Activated naive CD8-positive, alpha-beta T cell (primary cell): ENCODE data around the gene KIF21B.

Source experiments
- H3K27ac Mint-ChIP-seq: one replicate; pipeline ENCODE4 v1.8.0; 2021; ENCODE audit warnings: mixed read lengths
- H3K27me3 Mint-ChIP-seq: one replicate; pipeline ENCODE4 v1.8.0; 2021; ENCODE audit warnings: mixed read lengths
- H3K36me3 Mint-ChIP-seq: one replicate; pipeline ENCODE4 v1.8.0; 2021; ENCODE audit warnings: mixed read lengths
- H3K4me1 Mint-ChIP-seq: one replicate; pipeline ENCODE4 v1.8.0; 2021; ENCODE audit warnings: low read depth, mixed read lengths
- H3K4me3 Mint-ChIP-seq: one replicate; pipeline ENCODE4 v1.8.0; 2021; ENCODE audit warnings: mild to moderate bottlenecking, mixed read lengths
- H3K9me3 Mint-ChIP-seq: one replicate; pipeline ENCODE4 v1.8.0; 2021; ENCODE audit warnings: low read depth, mixed read lengths

Gene KIF21B

GRCh38 chr1:200979574-200980451 lies 43.7 kb downstream of the KIF21B start:
- H3K27me3 Mint-ChIP-seq, result no peaks in the 10 kb centered on the region
- peaks cover 11% of the 10 kb centered on the region for H3K36me3 Mint-ChIP-seq
- no peaks in the 10 kb centered on the region for H3K9me3 Mint-ChIP-seq
- no peaks in the 10 kb centered on the region for H3K4me1 Mint-ChIP-seq
- H3K4me3 Mint-ChIP-seq, result no peak overlapping the region
- H3K27ac Mint-ChIP-seq, result no peak overlapping the region

GRCh38 chr1:200977071-200977754 lies 46.3 kb downstream of the KIF21B start:
- H3K27me3 Mint-ChIP-seq, result no peaks in the 10 kb centered on the region
- no peaks in the 10 kb centered on the region for H3K9me3 Mint-ChIP-seq
- no peaks in the 10 kb centered on the region for H3K4me1 Mint-ChIP-seq
- H3K27ac Mint-ChIP-seq, result no peak overlapping the region
- H3K36me3 Mint-ChIP-seq, result peaks cover 11% of the 10 kb centered on the region
- no peak overlapping the region for H3K4me3 Mint-ChIP-seq

GRCh38 chr1:200976634-200977033 lies 46.9 kb downstream of the KIF21B start:
- H3K36me3 Mint-ChIP-seq, result peaks cover 11% of the 10 kb centered on the region
- no peak overlapping the region for H3K4me3 Mint-ChIP-seq
- H3K27me3 Mint-ChIP-seq, result no peaks in the 10 kb centered on the region
- no peak overlapping the region for H3K27ac Mint-ChIP-seq
- no peaks in the 10 kb centered on the region for H3K9me3 Mint-ChIP-seq
- no peaks in the 10 kb centered on the region for H3K4me1 Mint-ChIP-seq

- H3K36me3 Mint-ChIP-seq, result peaks cover 9% of the 10 kb centered on the region
- H3K4me1 Mint-ChIP-seq, result peaks cover 4% of the 10 kb centered on the region
- H3K4me3 Mint-ChIP-seq, result no peak overlapping the region
- H3K27ac Mint-ChIP-seq, result no peak overlapping the region
- no peaks in the 10 kb centered on the region for H3K27me3 Mint-ChIP-seq
- no peaks in the 10 kb centered on the region for H3K9me3 Mint-ChIP-seq
Measured at GRCh38 chr1:200975458-200975857, 48.1 kb downstream of the KIF21B start.

GRCh38 chr1:200974711-200975110 lies 48.8 kb downstream of the KIF21B start:
- Mint-ChIP-seq H3K27ac (no peak overlapping the region), H3K9me3 (no peaks in the 10 kb centered on the region), H3K27me3 (no peaks in the 10 kb centered on the region), H3K4me3 (no peak overlapping the region), H3K4me1 (peaks cover 6% of the 10 kb centered on the region), H3K36me3 (peaks cover 2% of the 10 kb centered on the region)

- no peak overlapping the region for H3K27ac Mint-ChIP-seq
- peaks cover 10% of the 10 kb centered on the region for H3K4me1 Mint-ChIP-seq
- no peaks in the 10 kb centered on the region for H3K9me3 Mint-ChIP-seq
- no peak overlapping the region for H3K4me3 Mint-ChIP-seq
- no peaks in the 10 kb centered on the region for H3K27me3 Mint-ChIP-seq
- peaks cover 2% of the 10 kb centered on the region for H3K36me3 Mint-ChIP-seq
Measured at GRCh38 chr1:200973937-200974657, 49.4 kb downstream of the KIF21B start.

DNA sequence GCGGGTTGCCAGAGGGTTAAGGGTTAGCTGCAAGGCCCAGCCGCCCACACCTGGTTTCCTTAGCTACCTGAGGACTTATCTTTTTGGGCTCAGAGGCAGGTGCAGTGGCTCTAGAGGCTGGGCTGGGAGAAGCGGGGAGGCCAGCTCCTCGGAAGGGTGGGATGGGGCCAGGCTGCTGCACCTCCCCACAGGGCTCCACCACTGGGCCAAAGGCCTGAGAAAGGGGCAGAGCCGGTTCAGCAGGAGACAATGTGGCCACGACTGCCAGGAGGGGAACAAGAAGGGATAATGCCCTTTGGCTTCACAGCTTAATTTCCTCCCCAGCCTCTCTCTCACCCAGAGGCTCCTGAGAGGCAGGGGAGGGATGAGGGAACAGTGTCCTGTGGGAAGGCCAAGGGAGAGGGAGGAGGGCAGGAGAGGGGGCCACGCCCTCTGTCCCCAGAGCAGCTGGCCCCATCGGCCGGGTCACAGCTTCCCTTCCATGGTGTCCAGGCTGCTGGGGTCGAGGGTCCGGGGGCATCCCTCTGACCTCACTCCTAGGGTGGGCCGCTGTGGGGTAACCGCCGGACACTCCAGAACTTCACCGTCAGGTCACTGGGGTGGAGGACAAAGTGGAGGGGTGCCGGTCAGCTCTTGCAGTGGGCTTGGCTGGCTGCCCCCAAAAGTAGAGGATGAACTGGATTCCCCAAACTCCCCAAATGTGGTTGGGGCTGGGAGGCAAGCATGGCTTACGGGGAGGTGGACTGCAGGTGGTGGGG lies 50.4 kb downstream of the KIF21B start:
- H3K27ac Mint-ChIP-seq, result no peak overlapping the region
- H3K4me3 Mint-ChIP-seq, result no peak overlapping the region
- H3K4me1 Mint-ChIP-seq, result peaks cover 10% of the 10 kb centered on the region
- H3K9me3 Mint-ChIP-seq, result no peaks in the 10 kb centered on the region
- no peaks in the 10 kb centered on the region for H3K36me3 Mint-ChIP-seq
- no peaks in the 10 kb centered on the region for H3K27me3 Mint-ChIP-seq

DNA sequence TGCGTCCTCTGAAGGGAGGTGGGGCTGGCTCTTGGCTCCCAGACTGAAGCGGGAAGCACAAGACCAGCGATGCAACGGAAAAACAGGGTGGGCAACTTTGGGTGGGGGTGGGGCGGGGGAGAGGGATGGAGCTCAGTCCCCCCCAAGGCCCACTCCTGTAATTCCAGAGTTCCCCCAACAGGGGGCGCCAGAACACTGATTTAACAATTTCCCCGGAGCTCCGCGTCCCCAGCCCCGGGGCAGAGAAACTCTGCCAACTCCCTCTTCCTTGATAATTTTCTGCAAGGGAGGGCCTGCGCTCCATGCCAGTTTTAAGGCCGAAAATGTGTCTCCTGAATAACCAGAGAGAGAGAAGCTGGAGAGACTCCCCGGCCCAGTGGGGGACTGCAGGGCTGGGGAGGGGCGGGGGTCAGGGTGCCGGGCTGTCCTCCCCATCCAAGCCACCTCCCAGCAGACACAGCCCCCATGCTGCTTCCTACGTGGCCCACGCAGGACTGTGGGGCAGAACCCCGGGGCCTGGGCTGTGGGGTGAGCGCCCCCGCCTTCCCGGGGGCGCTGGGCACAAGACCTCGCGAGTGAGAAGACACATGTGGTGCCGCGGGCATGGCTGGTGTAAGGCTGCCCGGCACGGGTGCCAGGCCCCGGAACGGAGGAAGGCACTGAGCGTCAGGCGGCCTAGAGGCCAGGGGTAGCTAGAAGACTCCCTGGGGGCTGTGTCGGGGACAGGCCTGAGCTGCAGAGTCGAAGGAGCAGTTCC lies 51.4 kb downstream of the KIF21B start:
- peaks cover 10% of the 10 kb centered on the region for H3K4me1 Mint-ChIP-seq
- H3K9me3 Mint-ChIP-seq, result no peaks in the 10 kb centered on the region
- no peak overlapping the region for H3K4me3 Mint-ChIP-seq
- no peak overlapping the region for H3K27ac Mint-ChIP-seq
- no peaks in the 10 kb centered on the region for H3K36me3 Mint-ChIP-seq
- no peaks in the 10 kb centered on the region for H3K27me3 Mint-ChIP-seq

GRCh38 chr1:200971428-200971903 lies 52.0 kb downstream of the KIF21B start:
- no peak overlapping the region for H3K4me3 Mint-ChIP-seq
- no peaks in the 10 kb centered on the region for H3K9me3 Mint-ChIP-seq
- peak overlapping the region; percentile 43 for H3K27ac Mint-ChIP-seq

GRCh38 chr1:200970771-200971427 lies 52.6 kb downstream of the KIF21B start:
- Mint-ChIP-seq H3K4me3 (no peak overlapping the region), H3K9me3 (no peaks in the 10 kb centered on the region), H3K27ac (peak overlapping the region; percentile 61), H3K36me3 (no peaks in the 10 kb centered on the region), H3K27me3 (no peaks in the 10 kb centered on the region), H3K4me1 (peaks cover 10% of the 10 kb centered on the region)

More at GRCh38 chr1:200971428-200971903, 52.0 kb downstream of the KIF21B start:
- H3K27me3 Mint-ChIP-seq, result no peaks in the 10 kb centered on the region
- H3K36me3 Mint-ChIP-seq, result no peaks in the 10 kb centered on the region
- H3K4me1 Mint-ChIP-seq, result peaks cover 10% of the 10 kb centered on the region

DNA sequence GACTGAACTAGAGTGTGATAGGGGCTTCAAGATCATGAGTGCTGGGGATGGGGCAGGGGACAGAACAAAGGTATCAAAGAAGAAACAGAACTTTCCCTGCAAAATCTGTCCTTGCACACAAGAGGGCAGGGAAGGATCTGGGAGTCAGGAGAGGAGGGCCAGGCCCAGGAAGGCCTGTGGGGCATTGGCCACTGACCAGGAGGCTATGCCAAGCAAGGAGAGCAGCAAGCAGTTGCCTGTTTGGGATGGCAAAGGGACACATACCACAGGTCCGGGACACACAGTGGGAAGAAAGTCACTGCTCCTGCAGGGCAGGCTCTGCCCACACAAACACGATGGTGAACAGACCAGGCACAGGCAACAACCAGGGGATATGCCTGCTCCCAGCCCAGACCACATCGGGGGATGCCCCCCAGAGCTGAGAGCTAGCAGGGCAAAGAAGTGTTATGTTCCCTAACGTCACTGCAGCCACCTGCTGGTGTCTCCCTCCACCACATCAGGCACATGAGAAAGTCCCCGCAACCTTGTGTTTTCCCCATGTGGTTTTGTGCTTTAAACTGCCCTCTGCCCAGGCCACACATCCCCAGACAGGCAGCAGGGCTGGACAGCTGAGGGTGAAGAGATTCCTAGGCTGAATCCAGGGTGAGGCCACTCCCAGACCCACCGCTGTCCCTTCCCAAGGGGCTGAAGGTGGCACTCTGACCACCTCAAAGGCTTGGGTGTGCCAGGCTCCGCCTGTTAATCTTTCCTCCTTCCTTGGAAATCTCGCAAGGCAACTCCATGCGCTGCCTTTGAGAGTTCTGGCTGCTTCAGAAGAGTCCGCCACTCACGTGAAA lies 53.6 kb downstream of the KIF21B start:
- peaks cover 10% of the 10 kb centered on the region for H3K4me1 Mint-ChIP-seq
- H3K36me3 Mint-ChIP-seq, result no peaks in the 10 kb centered on the region
- peak overlapping the region; percentile 61 for H3K27ac Mint-ChIP-seq
- no peaks in the 10 kb centered on the region for H3K9me3 Mint-ChIP-seq
- H3K27me3 Mint-ChIP-seq, result no peaks in the 10 kb centered on the region
- H3K4me3 Mint-ChIP-seq, result no peak overlapping the region

DNA sequence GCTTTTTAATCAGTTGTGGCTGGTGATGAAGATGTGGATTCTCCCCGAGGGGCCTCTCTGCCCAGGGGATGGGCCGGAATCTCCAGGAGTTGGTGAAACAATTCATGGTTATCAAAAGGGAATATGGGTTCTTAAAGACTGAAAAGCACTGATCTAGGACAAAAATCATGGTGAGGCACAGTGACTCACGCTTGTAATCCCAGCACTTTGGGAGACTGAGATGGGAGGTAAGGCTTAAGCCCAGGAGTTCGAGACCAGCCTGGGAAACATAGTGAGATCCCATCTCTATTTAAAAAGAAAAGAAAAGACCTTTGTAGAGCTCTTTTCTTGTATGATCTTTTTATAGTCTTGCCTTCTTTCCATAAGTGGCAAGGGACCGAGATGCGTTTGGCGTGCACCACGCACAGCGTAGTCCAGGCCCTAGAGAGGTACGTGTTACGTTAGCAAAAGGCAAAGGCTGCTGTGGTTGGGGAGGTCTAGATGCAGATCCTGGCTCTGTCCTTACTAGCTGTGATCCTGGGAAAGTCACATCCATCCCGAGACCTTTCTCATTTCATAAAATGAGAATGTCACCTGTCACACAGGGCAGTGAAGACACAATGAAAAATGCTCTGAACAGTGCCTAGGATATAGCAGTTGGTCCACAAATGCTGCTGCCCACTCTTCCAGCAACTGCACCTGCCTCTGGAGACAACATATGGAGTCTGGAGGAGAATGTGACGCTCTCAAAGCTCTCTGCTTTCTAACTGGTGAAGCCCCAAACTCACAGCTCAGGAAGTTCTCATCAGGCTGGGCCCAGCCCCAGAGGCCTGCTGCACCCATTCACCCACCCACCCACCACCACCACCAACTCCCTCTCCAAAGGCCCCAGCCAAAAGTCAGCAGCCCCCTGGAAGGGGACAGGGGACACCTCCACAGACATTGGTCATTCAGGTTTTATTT lies 54.8 kb downstream of the KIF21B start:
- Mint-ChIP-seq H3K27me3 (no peaks in the 10 kb centered on the region), H3K36me3 (no peaks in the 10 kb centered on the region), H3K4me3 (no peak overlapping the region), H3K4me1 (peaks cover 10% of the 10 kb centered on the region), H3K27ac (peak overlapping the region; percentile 34), H3K9me3 (no peaks in the 10 kb centered on the region)
